ENCODE measurements around the gene CLSTN3. TPM values are rescaled to one million over a fixed set of nuclear protein-coding genes. Genes with fewer than 3 reads are reported as not detected.

The CLSTN3 gene
- total and polyA plus RNA-seq, 2 of the 13 experiments (the other 11 are each of a cell fraction or from before 2014, with no cell fraction given) = 26.2 to 94.1 TPM

DNA sequence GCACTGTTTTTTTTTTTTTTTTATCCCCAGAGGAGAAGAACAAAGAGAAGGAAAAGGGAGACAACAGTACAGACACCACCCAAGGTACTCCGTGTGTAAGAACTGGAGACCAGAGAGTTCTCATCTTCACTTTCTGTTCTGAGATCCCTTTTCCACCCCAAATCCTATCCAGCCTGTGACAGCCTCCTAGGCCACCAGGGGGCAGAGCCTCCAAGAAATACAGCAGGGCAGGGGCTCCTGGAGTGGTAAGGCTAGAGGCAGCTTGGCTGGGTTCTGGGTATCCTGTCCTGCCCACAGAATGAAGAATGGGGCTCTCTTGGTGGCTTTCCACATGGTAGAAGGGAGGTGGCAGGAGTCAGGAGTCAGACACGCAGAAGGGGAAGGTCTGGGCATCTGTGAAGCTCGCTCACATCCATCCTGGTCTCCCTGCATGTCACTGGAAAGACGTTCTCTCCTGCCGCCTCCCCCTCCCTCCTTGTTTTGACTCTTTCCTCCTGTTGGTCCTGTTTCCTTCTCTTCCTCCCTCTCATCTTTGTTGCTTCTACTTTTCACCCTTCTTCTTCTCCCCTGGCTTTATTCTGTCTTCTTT lies 12.0 kb downstream of the CLSTN3 start (continued):
- TF ChIP-seq SP140L (CRISPR knock-in tag; IDR thresholded peaks at IDR 0.05; ENCODE audit: borderline replicate concordance) (no peak), RAD21 (CRISPR knock-in tag; IDR thresholded peaks at IDR 0.05) (0 out of 2 replicates have a peak, but pooled peaks have one; percentile 20), KLF12 (CRISPR knock-in tag; IDR thresholded peaks at IDR 0.05; ENCODE audit: borderline replicate concordance) (no peak), ZNF121 (CRISPR knock-in tag; IDR thresholded peaks at IDR 0.05) (no peak), GTF2F1 (IDR thresholded peaks at IDR 0.05; ENCODE audit: low read length) (no peak), ZNF547 (CRISPR knock-in tag; IDR thresholded peaks at IDR 0.05) (no peak), XBP1 (CRISPR knock-in tag; IDR thresholded peaks at IDR 0.05) (no peak), SMC3 (IDR thresholded peaks at IDR 0.05; ENCODE audit: low read length) (peak; percentile 63), WIZ (CRISPR knock-in tag; IDR thresholded peaks at IDR 0.05) (no peak), ETV5 (CRISPR knock-in tag; IDR thresholded peaks at IDR 0.05; ENCODE audit: borderline replicate concordance) (no peak), GFI1 (CRISPR knock-in tag; IDR thresholded peaks at IDR 0.05; ENCODE audit: borderline replicate concordance) (no peak), ZNF543 (CRISPR knock-in tag; IDR thresholded peaks at IDR 0.05) (no peak), PHF5A (CRISPR knock-in tag; IDR thresholded peaks at IDR 0.05; ENCODE audit: low read depth, unreplicated experiment) (no peak), STAG1 (CRISPR knock-in tag; IDR thresholded peaks at IDR 0.05) (peak; percentile 45; the same call in 1 of the 2 replicates), JUNB (CRISPR knock-in tag; IDR thresholded peaks at IDR 0.05; ENCODE audit: borderline replicate concordance) (no peak), ZNF138 (CRISPR knock-in tag; IDR thresholded peaks at IDR 0.05; ENCODE audit: low read depth) (no peak), FLYWCH1 (CRISPR knock-in tag; IDR thresholded peaks at IDR 0.05) (no peak), XRCC5 (optimal IDR thresholded peaks at IDR 0.05; ENCODE audit: low read length) (peak; percentile 34), KDM2A (CRISPR knock-in tag; IDR thresholded peaks at IDR 0.05; ENCODE audit: borderline replicate concordance, low read depth) (no peak), SATB2 (CRISPR knock-in tag; IDR thresholded peaks at IDR 0.05) (no peak), ZBTB1 (CRISPR knock-in tag; IDR thresholded peaks at IDR 0.05; ENCODE audit: borderline replicate concordance) (no peak)
- TF ChIP-seq, protein P1, sequence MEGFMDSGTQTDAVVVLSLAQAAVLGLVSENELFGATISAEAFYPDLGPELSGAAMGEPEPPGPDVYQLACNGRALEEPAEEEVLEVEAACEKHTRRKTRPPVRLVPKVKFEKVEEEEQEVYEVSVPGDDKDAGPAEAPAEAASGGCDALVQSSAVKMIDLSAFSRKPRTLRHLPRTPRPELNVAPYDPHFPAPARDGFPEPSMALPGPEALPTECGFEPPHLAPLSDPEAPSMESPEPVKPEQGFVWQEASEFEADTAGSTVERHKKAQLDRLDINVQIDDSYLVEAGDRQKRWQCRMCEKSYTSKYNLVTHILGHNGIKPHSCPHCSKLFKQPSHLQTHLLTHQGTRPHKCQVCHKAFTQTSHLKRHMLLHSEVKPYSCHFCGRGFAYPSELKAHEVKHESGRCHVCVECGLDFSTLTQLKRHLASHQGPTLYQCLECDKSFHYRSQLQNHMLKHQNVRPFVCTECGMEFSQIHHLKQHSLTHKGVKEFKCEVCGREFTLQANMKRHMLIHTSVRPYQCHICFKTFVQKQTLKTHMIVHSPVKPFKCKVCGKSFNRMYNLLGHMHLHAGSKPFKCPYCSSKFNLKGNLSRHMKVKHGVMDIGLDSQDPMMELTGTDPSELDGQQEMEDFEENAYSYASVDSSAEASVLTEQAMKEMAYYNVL (CRISPR knock-in tag; IDR thresholded peaks at IDR 0.05; ENCODE audit: borderline replicate concordance) = no peak
- TF ChIP-seq, protein P2, sequence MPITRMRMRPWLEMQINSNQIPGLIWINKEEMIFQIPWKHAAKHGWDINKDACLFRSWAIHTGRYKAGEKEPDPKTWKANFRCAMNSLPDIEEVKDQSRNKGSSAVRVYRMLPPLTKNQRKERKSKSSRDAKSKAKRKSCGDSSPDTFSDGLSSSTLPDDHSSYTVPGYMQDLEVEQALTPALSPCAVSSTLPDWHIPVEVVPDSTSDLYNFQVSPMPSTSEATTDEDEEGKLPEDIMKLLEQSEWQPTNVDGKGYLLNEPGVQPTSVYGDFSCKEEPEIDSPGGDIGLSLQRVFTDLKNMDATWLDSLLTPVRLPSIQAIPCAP (CRISPR knock-in tag; IDR thresholded peaks at IDR 0.05; ENCODE audit: low read depth) = no peak
- TF ChIP-seq, protein P3, sequence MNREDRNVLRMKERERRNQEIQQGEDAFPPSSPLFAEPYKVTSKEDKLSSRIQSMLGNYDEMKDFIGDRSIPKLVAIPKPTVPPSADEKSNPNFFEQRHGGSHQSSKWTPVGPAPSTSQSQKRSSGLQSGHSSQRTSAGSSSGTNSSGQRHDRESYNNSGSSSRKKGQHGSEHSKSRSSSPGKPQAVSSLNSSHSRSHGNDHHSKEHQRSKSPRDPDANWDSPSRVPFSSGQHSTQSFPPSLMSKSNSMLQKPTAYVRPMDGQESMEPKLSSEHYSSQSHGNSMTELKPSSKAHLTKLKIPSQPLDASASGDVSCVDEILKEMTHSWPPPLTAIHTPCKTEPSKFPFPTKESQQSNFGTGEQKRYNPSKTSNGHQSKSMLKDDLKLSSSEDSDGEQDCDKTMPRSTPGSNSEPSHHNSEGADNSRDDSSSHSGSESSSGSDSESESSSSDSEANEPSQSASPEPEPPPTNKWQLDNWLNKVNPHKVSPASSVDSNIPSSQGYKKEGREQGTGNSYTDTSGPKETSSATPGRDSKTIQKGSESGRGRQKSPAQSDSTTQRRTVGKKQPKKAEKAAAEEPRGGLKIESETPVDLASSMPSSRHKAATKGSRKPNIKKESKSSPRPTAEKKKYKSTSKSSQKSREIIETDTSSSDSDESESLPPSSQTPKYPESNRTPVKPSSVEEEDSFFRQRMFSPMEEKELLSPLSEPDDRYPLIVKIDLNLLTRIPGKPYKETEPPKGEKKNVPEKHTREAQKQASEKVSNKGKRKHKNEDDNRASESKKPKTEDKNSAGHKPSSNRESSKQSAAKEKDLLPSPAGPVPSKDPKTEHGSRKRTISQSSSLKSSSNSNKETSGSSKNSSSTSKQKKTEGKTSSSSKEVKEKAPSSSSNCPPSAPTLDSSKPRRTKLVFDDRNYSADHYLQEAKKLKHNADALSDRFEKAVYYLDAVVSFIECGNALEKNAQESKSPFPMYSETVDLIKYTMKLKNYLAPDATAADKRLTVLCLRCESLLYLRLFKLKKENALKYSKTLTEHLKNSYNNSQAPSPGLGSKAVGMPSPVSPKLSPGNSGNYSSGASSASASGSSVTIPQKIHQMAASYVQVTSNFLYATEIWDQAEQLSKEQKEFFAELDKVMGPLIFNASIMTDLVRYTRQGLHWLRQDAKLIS (CRISPR knock-in tag; IDR thresholded peaks at IDR 0.05) = no peak
- TF ChIP-seq, protein P4, sequence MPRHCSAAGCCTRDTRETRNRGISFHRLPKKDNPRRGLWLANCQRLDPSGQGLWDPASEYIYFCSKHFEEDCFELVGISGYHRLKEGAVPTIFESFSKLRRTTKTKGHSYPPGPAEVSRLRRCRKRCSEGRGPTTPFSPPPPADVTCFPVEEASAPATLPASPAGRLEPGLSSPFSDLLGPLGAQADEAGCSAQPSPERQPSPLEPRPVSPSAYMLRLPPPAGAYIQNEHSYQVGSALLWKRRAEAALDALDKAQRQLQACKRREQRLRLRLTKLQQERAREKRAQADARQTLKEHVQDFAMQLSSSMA (CRISPR knock-in tag; IDR thresholded peaks at IDR 0.05) = no peak

Data from HepG2 (cell line).